Measurements from ENCODE around the gene ZIC4.

- no peak for TF ChIP-seq PBX3 (IDR thresholded peaks at IDR 0.05)
- no peak for TF ChIP-seq RFX5 (IDR thresholded peaks at IDR 0.05; ENCODE audit: low read length)
- TF ChIP-seq POLR2AphosphoS5 (IDR thresholded peaks at IDR 0.05; ENCODE audit: low read depth, low read length): no peak
- no peak for TF ChIP-seq EP300 (IDR thresholded peaks at IDR 0.05; ENCODE audit: borderline replicate concordance in 1 of 2, low read depth in 1 of 2, low read length in 1 of 2)
- TF ChIP-seq NRF1 (IDR thresholded peaks at IDR 0.05; ENCODE audit: low read depth, low read length): no peak
Observed at GRCh38 chr3:147395899-147396711, 10.2 kb downstream of the ZIC4 start.
